HepG2 (cell line): ENCODE measurements around the gene FURIN. TPM values are rescaled to one million over a fixed set of nuclear protein-coding genes. Genes with fewer than 3 reads are reported as not detected.

Experiments
- ASH2L ChIP-seq: fragments of 300-600, 200-600 bp; sonication (generic); IDR thresholded peaks from 2 replicates; pipeline ENCODE4 v1.7.0; 2017; ENCODE audit warnings: low read depth, mild to moderate bottlenecking, moderate library complexity, mixed read lengths, low read length; ENCODE audit not compliant: insufficient read length
- BCL6 ChIP-seq: IDR thresholded peaks from 2 replicates; pipeline ENCODE4 v1.6.1; 2016; ENCODE audit warnings: missing genetic modification reagents, missing compliant biosample characterization
- HNF1A ChIP-seq, 2 experiments: sonication (generic) in 1 of 2; formaldehyde crosslinking in 1 of 2; IDR thresholded peaks; 2 replicates each; pipeline versions ENCODE4 v1.4.0 to v1.6.1; 2016 to 2020; ENCODE audit warnings: borderline replicate concordance in 1 of 2, low read depth in 1 of 2, mild to moderate bottlenecking in 1 of 2, missing genetic modification reagents in 1 of 2
- JARID2 ChIP-seq: sonication (generic); formaldehyde crosslinking; IDR thresholded peaks from 2 replicates; pipeline ENCODE4 v1.8.1; 2023; ENCODE audit warnings: missing genetic modification reagents, inconsistent platforms; ENCODE audit not compliant: insufficient replicate concordance
- NCOA1 ChIP-seq: sonication (generic); formaldehyde crosslinking; IDR thresholded peaks from 2 replicates; pipeline ENCODE4 v1.9.0; 2021; ENCODE audit warnings: missing genetic modification reagents
- SKI ChIP-seq: fragments of 450-650 bp; IDR thresholded peaks from one replicate; pipeline ENCODE4 v1.6.1; 2018; ENCODE audit warnings: mild to moderate bottlenecking; ENCODE audit not compliant: partially characterized antibody
- ZBTB37 ChIP-seq: sonication (generic); formaldehyde crosslinking; IDR thresholded peaks from 2 replicates; pipeline ENCODE4 v1.4.0; 2020; ENCODE audit warnings: mild to moderate bottlenecking, missing genetic modification reagents
- ZNF264 ChIP-seq: sonication (generic); formaldehyde crosslinking; IDR thresholded peaks from 2 replicates; pipeline ENCODE4 v1.4.0; 2020; ENCODE audit warnings: missing genetic modification reagents
- ZNF446 ChIP-seq: sonication (generic); formaldehyde crosslinking; IDR thresholded peaks from 2 replicates; pipeline ENCODE4 v1.5.0; 2020; ENCODE audit warnings: mild to moderate bottlenecking, missing genetic modification reagents
- ZNF772 ChIP-seq: sonication (generic); formaldehyde crosslinking; IDR thresholded peaks from 2 replicates; pipeline ENCODE4 v1.5.0; 2020; ENCODE audit warnings: mild to moderate bottlenecking, missing genetic modification reagents
- polyA plus RNA-seq, 8 experiments: library from polyadenylated mRNA; depleted of rRNA in 3 of 8; stranded (reverse) in 7 of 8; unstranded in 1 of 8; fragments of >200 nt; fragmentation: Illumina TruSeq in 4 of 8; extraction: Trizol in 4 of 8; gene quantifications; 2 replicates each; pipeline versions ENCODE4 v1.2.1 to v1.2.3, GENCODE V29; 2011 to 2016; ENCODE audit warnings: low read depth in 4 of 8, missing spikeins in 1 of 8, mixed read lengths in 1 of 8; ENCODE audit not compliant: insufficient read depth in 1 of 8
- total RNA-seq, 5 experiments: library from RNA; depleted of rRNA; stranded (reverse); fragments of >200 nt; fragmentation: Illumina TruSeq; extraction: Trizol; gene quantifications; 2 replicates each; pipeline ENCODE4 v1.2.3, GENCODE V29; 2016; ENCODE audit warnings: low read depth in 1 of 5
- TF ChIP-seq, protein P1 (sequence below): sonication (generic); formaldehyde crosslinking; IDR thresholded peaks from 2 replicates; pipeline ENCODE4 v1.4.0; 2020; ENCODE audit warnings: low read depth, missing genetic modification reagents

The FURIN gene
- total and polyA plus RNA-seq, 2 of the 13 experiments (the other 11 are each of a cell fraction or from before 2014, with no cell fraction given), result 15.2 to 17.4 TPM

GRCh38 chr15:90932660-90932991 lies 64.2 kb downstream of the FURIN start (continued):
- no peak for TF ChIP-seq HNF1A (IDR thresholded peaks at IDR 0.05; ENCODE audit: low read depth)
- TF ChIP-seq HNF1A (CRISPR knock-in tag; IDR thresholded peaks at IDR 0.05; ENCODE audit: borderline replicate concordance), result 0 out of 2 replicates have a peak, but pooled peaks have one; percentile 20
- TF ChIP-seq ZNF446 (CRISPR knock-in tag), result 0 out of 2 replicates have a peak, but pooled peaks have one; percentile 0
- 0 out of 2 replicates have a peak, but pooled peaks have one; percentile 1 for TF ChIP-seq BCL6 (CRISPR knock-in tag)
- TF ChIP-seq ZNF772, result 0 out of 2 replicates have a peak, but pooled peaks have one; percentile 3
- TF ChIP-seq, protein P1, sequence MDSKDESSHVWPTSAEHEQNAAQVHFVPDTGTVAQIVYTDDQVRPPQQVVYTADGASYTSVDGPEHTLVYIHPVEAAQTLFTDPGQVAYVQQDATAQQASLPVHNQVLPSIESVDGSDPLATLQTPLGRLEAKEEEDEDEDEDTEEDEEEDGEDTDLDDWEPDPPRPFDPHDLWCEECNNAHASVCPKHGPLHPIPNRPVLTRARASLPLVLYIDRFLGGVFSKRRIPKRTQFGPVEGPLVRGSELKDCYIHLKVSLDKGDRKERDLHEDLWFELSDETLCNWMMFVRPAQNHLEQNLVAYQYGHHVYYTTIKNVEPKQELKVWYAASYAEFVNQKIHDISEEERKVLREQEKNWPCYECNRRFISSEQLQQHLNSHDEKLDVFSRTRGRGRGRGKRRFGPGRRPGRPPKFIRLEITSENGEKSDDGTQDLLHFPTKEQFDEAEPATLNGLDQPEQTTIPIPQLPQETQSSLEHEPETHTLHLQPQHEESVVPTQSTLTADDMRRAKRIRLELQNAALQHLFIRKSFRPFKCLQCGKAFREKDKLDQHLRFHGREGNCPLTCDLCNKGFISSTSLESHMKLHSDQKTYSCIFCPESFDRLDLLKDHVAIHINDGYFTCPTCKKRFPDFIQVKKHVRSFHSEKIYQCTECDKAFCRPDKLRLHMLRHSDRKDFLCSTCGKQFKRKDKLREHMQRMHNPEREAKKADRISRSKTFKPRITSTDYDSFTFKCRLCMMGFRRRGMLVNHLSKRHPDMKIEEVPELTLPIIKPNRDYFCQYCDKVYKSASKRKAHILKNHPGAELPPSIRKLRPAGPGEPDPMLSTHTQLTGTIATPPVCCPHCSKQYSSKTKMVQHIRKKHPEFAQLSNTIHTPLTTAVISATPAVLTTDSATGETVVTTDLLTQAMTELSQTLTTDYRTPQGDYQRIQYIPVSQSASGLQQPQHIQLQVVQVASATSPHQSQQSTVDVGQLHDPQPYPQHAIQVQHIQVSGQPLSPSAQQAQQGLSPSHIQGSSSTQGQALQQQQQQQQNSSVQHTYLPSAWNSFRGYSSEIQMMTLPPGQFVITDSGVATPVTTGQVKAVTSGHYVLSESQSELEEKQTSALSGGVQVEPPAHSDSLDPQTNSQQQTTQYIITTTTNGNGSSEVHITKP (CRISPR knock-in tag), result 0 out of 2 replicates have a peak, but pooled peaks have one; percentile 0
- TF ChIP-seq ASH2L, result peak; percentile 1
- no peak for TF ChIP-seq JARID2 (CRISPR knock-in tag)
- 0 out of 2 replicates have a peak, but pooled peaks have one; percentile 13 for TF ChIP-seq NCOA1 (CRISPR knock-in tag)
- TF ChIP-seq ZBTB37 (CRISPR knock-in tag), result peak; percentile 55; the same call in 1 of the 2 replicates
- TF ChIP-seq ZNF264 (CRISPR knock-in tag), result 0 out of 2 replicates have a peak, but pooled peaks have one; percentile 9
- TF ChIP-seq SKI, result no peak
